GM04504 (cell line): ENCODE measurements around the gene SMURF2.
"Not testable (repeated sequence)": the region's sequence is repeated elsewhere in the genome, so short reads cannot be mapped to it uniquely, and the experiment has no call there.

Experiments
- DNase-seq: peaks from one replicate; pipeline ENCODE4 v3.0.0-alpha.2; 2012; ENCODE audit warnings: low read depth

SMURF2 gene

DNA sequence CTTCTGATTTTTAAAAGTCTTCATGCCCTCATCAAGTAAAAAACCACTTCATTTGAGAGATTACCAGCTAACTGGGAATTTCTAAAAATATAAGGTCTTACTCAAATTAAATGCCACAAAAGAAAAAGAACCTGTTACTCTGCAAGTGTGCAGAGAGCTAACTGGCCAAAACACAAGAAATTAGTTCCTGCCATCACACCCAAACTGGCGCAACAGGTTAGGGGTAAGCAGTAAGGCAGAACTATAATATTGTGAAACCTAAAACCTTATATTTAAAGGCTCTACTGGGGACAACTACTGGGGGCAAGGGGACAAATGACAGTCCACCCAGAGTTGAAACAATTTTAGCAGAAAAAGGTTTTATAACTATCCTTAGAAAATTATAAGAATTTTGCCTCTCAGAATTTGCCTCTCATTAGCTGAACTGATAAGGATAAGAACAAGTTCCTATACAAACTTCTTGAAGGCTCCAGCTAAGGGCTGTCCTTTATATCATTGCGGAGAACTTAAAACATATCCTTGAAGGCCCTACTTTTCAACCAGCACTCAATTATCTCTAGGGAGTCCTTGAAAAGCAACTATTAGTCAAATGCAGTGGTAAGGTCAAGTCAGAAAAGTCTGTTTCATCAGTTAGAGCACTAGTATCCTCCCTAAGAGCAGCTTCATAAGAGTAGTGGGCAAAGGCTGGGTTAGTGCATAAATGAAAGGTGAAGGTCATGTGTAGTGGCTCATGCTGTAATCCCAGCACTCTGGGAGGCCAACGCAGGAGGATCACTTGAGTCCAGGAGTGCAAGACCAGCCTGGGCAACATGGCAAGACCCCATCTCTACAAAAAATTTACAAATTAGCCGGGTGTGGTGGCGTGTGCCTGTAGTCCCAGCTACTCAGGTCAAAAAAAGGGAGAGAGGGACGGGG, 31.5 kb downstream of the SMURF2 start:
- no peak for DNase-seq

DNA sequence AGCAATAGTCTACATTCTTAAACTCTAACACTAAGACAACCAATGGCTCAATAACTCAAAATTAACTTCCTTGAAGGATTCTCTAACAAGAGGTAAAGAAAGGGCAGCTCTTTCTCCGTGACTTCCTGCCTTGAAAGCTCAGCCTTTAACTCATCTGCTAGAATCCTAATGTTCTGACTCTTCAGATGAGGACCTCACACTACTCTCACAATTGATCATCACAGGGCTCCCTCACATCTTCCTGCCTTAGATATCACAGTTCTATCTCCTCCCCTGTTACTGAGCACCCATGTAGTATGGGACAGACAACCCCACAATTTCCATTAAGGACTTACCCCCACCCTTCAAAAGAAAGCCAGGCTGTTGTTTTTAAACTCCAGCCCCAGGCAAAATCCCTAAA, 33.5 kb downstream of the SMURF2 start:
- DNase-seq = no peak

- no peak for DNase-seq
Observed at GRCh38 chr17:64627797-64628196, 34.3 kb downstream of the SMURF2 start.

DNA sequence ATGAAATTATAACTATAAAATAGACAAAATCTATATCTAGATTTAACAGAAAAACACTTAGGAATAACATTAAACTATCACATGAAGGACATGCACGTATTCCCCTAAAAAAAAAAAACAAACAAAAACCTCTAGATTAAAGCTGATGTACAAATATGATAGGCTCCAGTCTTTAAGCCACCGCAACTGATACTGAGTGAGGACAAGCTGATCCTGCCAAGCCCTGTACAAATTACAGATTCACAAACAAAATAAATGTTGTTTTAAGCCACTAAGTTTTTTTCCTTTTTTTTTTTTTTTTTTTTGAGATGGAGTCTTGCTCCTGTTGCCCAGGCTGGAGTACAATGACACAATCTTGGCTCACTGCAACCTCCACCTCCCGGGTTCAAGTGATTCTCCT, 35.3 kb downstream of the SMURF2 start:
- DNase-seq = no peak

- DNase-seq = no peak
Observed at GRCh38 chr17:64625541-64625940, 36.6 kb downstream of the SMURF2 start.

DNA sequence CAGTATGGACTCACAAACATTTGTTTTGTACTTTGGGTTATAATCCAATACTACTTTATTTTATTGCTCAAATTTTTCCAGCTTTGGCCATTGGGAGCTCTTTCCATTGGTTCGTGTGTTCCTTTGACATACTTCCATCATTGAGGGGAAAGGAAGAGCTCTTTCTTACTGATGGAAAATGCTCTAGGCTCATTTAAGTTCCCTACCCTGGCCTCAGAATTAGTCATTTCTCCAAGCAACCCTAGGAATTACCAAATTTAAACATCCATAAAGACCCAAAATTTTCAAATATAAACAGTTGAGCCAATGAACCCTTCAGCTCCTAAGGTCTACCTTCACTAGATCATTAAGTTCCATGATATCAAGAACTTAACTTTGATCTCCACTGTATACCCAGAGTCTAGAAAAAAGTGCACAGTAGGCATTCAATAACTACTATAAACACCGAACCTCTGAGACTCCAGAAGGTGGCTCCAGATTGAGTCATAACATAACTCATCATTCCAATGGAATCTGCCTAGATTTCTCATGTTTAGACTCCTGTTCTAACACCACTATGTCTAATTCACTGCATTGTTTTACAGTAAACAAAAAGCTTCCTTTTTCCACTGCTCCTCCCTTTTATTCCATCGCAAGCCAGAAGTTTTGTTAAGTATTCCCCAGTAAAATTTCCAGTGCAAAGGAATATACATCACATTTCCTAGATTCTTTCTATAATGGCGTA, 39.0 kb downstream of the SMURF2 start:
- peak; percentile 52 for DNase-seq

DNA sequence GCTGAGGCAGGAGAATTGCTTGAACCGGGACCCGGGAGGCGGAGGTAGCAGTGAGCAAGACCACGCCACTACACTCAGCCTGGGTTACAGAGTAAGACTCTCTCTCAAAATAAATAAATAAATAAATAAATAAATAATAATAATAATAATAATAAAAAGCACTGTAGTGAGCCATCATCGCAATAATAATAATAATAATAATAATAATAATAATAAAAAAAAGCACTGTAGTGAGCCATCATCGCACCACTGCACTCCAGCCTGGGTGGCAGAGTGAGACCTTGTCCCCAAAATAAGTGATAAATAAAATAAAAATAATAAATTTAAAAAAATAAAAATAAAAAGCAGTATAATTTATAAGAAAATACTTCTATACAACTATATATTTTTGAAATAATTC, 40.3 kb downstream of the SMURF2 start:
- no peak for DNase-seq

DNA sequence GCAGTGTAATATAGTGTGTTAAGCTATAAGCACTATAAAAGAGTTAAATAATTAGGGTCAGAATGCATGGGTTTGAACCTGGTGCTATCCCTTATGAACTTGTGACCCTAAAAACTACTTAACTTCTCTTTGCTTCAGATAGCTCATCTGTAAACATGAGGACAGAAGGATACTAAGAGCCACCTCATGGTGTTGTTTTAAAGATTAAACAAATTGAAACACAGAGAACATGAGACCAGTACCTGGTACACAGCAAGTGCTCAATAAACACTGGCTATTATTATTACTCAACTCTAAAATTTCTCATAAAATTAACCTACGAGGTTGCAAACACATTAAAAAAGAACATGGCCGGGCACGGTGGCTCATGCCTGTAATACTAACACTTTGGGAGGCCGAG, 43.3 kb downstream of the SMURF2 start:
- no peak for DNase-seq

DNA sequence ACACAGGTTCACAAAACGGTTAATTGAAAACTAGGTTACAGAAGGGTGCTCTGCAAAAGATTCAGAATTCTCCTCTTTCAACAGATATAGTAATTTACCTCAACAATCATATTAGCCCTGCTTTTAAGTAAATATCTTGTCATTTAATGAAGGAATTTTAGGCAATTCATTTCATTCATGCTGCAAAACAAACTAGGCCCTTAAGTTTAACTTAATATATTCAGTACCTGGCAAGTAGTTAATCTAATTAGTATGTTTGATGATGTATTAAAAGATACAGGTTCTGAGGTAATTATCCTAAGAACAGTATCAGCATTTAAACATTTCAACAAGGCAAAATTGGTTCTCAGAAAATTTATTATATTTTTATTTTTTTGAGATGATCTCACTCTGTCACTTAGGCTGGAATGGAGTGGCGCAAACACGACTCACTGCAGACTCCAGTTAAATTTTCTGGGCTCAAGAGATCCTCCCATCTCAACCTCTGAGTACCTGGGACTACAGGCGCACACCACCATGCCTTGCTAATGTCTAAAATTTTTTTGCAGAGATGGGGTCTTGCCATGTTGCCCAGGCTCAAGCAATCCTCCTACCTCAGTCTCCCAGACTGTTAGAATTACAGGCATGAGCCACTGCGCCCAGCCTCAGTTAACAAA, 44.9 kb downstream of the SMURF2 start:
- no peak for DNase-seq

GRCh38 chr17:64615028-64615677, 47.0 kb downstream of the SMURF2 start:
- DNase-seq = no peak

GRCh38 chr17:64614266-64615027, 47.7 kb downstream of the SMURF2 start:
- DNase-seq = no peak

DNA sequence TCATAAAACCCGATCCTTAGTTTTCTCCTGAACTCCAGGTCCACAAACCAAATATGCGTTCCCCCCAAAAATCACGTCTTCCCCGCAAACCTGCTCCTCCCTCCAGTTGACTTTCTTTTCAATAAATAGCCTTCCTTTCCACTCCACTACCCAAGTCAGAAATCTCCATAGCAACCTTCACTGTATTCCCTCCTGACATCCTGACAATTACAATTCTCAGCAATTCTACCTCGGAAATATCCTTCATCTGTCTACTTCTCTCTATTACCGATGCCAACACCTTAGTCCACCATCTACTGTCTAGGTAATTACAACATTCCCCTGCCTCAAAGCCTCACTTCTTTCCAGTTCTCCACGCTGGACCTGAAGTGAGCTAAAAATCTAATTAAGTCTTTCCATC, 50.7 kb downstream of the SMURF2 start:
- no peak for DNase-seq

GRCh38 chr17:64610244-64610643, 51.9 kb downstream of the SMURF2 start:
- not testable (repeated sequence) for DNase-seq

DNA sequence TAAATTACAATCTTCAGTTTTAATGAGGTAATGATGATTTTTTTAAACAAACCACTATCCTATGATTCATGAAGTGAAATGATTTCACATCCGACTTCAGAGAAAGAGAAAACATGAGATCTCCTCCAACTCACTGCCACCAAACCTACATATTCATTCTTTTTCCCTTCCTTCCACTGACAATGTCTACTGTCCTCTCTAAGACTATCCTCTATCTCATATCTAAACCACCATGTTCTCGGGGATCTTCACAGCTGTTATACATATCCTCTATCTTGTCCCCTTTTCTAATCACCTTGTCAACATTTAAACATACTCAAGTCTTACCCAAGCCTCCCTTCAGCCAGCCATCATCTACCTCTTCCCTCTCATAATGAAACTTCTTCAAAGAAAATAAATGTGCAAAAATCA, 53.5 kb downstream of the SMURF2 start:
- no peak for DNase-seq

DNA sequence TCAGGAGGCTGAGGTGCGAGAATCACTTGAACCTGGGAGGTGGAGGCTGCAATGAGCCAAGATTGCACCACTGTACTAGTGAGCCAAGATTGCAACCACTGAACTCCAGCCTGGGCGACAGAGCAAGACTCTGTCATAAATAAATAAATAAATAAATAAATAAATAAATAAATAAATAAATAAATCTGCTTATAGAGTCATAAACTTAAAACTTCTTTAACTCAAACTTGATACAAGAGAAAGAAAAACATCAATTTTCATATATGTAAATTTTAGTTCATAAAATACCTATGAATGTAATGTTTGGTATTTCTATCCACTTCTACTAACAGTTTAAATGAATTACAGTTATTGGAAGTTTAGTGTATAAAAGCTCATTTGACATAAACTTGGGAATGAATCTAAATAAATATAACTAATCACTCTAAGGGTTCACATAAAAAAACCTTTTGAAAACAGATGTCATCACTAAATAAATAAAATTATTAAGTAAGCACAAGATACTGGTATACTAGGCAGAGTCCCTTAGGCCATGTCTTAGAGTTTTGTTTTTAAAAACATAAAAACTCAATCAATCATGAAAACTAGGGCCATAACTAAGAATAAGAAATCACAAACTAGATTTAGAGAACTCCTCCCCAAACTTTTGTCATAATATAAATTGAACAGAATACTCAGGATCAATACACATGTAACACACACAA, 54.1 kb downstream of the SMURF2 start:
- DNase-seq = no peak

GRCh38 chr17:64604532-64604931, 57.6 kb downstream of the SMURF2 start:
- DNase-seq = not testable (repeated sequence)

DNA sequence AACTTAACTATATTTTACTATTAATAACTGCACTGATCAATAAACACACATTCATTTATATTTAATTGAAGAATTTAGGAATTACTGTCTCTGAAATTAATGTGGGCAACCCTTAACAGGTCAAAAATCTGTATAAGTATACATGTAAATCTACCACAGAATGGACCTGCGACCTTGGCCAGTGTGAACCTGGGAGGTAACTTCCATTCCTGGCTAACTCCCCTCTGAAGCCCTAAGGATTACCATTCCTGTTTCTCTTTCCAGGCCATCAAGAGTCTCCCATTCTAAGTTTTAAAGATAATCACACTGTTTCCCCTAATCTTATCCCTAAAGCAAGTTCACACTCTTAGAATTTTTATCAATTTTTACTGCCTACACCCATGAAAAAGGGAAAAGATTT, 58.1 kb downstream of the SMURF2 start:
- no peak for DNase-seq

- no peak for DNase-seq
Observed at GRCh38 chr17:64599827-64600226, 62.3 kb downstream of the SMURF2 start.

DNA sequence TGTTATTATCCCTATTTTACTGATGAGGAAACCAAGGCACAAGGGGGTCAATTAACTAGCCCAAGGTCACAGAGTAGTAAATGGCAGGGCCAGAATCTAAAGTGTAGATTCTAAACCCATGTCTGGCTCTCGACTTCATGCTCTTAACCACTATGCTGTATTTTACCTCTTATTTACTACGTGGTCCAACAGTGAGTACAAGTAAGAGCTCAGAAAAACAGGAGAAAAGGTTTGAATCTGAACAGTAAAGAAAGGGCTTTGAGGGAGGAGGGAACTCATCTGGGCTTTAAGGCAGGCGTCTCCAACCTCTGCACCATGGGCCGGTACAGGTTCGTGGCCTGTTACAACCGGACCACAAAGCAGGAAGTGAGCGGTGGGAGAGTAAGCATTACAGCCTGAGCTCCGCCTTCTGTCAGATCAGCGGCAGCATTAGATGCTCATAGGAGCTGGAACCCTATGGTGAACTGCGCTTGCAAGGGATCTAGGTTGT, 62.9 kb downstream of the SMURF2 start:
- no peak for DNase-seq

GRCh38 chr17:64598672-64599071, 63.4 kb downstream of the SMURF2 start:
- DNase-seq = no peak

GRCh38 chr17:64596988-64597387, 65.1 kb downstream of the SMURF2 start:
- DNase-seq = no peak
